Aorta (tissue), 5 donors: ENCODE measurements around the gene ANKS1A. TPM values are rescaled to one million over a fixed set of nuclear protein-coding genes. Genes with fewer than 3 reads are reported as not detected.
A peak's percentile ranks its signal among the peaks of the same experiment; 100 is the strongest.

Source experiments
- ATAC-seq: fragments of 200-7000 bp; cut with Tn5 transposase; one replicate; pipeline ENCODE4 v1.9.1; 2022; ENCODE audit warnings: moderate library complexity; ENCODE audit not compliant: low FRiP score
- DNase-seq, 2 donors: peaks; one replicate each; pipeline ENCODE4 v3.0.0-alpha.2; 2020
- H3K27ac ChIP-seq, 2 donors: one replicate each; pipeline ENCODE4 v1.5.1; 2013; ENCODE audit warnings: low read length in 2 of 2, mild to moderate bottlenecking in 2 of 2, moderate library complexity in 2 of 2, control low read depth in 1 of 2, inconsistent platforms in 1 of 2, low read depth in 1 of 2
- H3K27me3 ChIP-seq, 2 donors: one replicate each; pipeline ENCODE4 v1.6.1; 2013; ENCODE audit warnings: control low read depth in 1 of 2, low read length in 1 of 2, mild to moderate bottlenecking in 1 of 2, moderate library complexity in 1 of 2; ENCODE audit not compliant: insufficient read depth in 2 of 2, control insufficient read depth in 1 of 2
- H3K36me3 ChIP-seq, 2 donors: one replicate each; pipeline ENCODE4 v1.6.1; 2013; ENCODE audit warnings: control low read depth in 1 of 2, low read length in 1 of 2, mild to moderate bottlenecking in 1 of 2; ENCODE audit not compliant: insufficient read depth in 2 of 2, control insufficient read depth in 1 of 2
- H3K4me1 ChIP-seq, 2 donors: one replicate each; pipeline ENCODE4 v1.6.1; 2013; ENCODE audit warnings: low read length in 2 of 2, control low read depth in 1 of 2, mild to moderate bottlenecking in 1 of 2, moderate library complexity in 1 of 2; ENCODE audit not compliant: insufficient read depth in 2 of 2, control insufficient read depth in 1 of 2
- H3K4me3 ChIP-seq, 2 donors: one replicate each; pipeline ENCODE4 v1.5.1; 2013; ENCODE audit warnings: low read length in 2 of 2, control low read depth in 1 of 2, mild to moderate bottlenecking in 1 of 2
- H3K9me3 ChIP-seq: one replicate; pipeline ENCODE4 v1.6.1; 2013; ENCODE audit warnings: mild to moderate bottlenecking, low read length; ENCODE audit not compliant: control insufficient read depth
- WGBS, 2 donors: extraction: QIAGEN DNeasy Blood & Tissue Kit; methylation state at CpG; one replicate each; pipeline ENCODE4 v1.1.7; 2013; 5-methylcytosine and 5-hydroxymethylcytosine counted together
- intact Hi-C, 2 donors: fragments of 100-400 bp; cut with DNase I; formaldehyde crosslinking; loops; one replicate each; pipeline versions ENCODE4 v1.14.2 to v1.15.0; 2022
- polyA plus RNA-seq, 2 donors: library from polyadenylated mRNA; stranded (reverse); fragments of 200-250 nt; gene quantifications; one replicate each; pipeline ENCODE4 v1.2.3, GENCODE V29; 2013
- total RNA-seq, 2 donors: library from RNA; stranded (reverse); fragmentation: NEBNext Ultra II Directional; extraction: Animal tissue kit (Norgen Biotek cat#: 25700); gene quantifications; one replicate each; pipeline ENCODE4 v1.2.1, GENCODE V29; 2021
- donor health status: healthy with polysubstance abuse.
- donor health status: Bipolar disorder and iron deficiency.
- donor health status: DM: no; HTN: no; CAD: no.
- donor health status: DM: no; HTN: no; CAD: no.
- donor health status: DM: yes; HTN: yes; CAD: no.

ANKS1A gene
- total and polyA plus RNA-seq, 4 donors: 9.4 to 44.4 (median 29.0) TPM

DNA sequence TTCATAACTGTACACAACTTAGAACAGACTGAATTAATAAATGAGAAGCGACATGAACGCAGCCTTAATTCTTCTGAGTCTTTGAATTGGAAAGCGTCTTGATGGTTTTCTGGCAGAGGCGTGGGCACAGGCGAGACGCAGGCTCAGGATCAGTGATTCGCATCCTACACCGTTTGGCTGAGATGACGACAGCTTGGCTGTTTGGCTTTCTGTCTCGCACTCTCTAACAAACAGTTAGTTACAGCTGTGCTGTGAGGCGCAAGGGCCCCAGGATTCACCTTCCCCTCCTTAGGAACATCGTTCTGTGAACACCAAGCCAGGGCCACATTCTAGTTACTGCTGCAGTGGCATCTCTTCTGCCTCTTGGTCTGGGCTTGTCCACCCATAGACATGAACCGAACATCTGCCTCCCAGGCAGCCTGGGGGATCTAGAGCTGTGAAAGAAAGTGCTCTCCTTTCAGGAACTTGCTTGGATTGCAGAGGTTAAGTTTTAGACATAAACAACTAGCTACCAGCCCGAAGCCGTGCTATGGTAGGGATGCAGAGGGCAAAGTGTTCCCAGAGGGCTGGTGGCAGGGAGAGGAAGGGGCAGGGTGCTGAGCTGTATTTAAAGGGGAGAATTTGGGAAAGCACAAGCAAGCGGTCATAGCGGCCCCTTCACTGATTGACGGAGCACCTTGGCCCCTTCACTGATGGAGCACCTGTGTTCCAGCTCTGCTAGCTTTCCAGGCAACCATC is 202.5 kb downstream of the ANKS1A start:
- ATAC-seq (no peak), DNase-seq (no peak)
- Histone ChIP-seq H3K36me3 (peaks cover 0 to 2% of the 10 kb centered on the region in 2 donors), H3K27ac (peak overlapping the region; percentile 9 to 79), H3K4me1 (peaks cover under 1 to 3% of the 10 kb centered on the region in 2 donors), H3K9me3 (no peaks in the 10 kb centered on the region), H3K4me3 (no peak overlapping the region), H3K27me3 (no peaks in the 10 kb centered on the region)
- intact Hi-C loops: loop anchor here in 1 of 2 donors (5.0 kb wide), 1 partner anchor 74 kb away; no protein-coding TSS in a partner anchor
- WGBS, 2 donors: 31 to 32% methylated on average over 18 of the region's 18 CpGs

- Histone ChIP-seq H3K36me3 (no peaks in the 10 kb centered on the region), H3K27me3 (no peaks in the 10 kb centered on the region), H3K9me3 (no peaks in the 10 kb centered on the region), H3K4me3 (no peak overlapping the region), H3K27ac (peak overlapping the region in 1 of 2 donors; percentile 85), H3K4me1 (peaks cover 3 to 5% of the 10 kb centered on the region in 2 donors)
- DNase-seq: peak; percentile 75 to 85
- WGBS, 2 donors: 22% methylated on average over 5 of the region's 5 CpGs
- no peak for ATAC-seq
- intact Hi-C loops: loop anchor here in 1 of 2 donors (5.0 kb wide), 1 partner anchor 75 kb away; no protein-coding TSS in a partner anchor
These were observed 203.5 kb downstream of the ANKS1A start for GRCh38 chr6:35092362-35093117.

- intact Hi-C loops: loop anchor here in 1 of 2 donors (5.0 kb wide), 1 partner anchor 76 kb away; no protein-coding TSS in a partner anchor
- peak overlapping the region in 1 of 2 donors; percentile 85 for H3K27ac ChIP-seq
- no peaks in the 10 kb centered on the region for H3K27me3 ChIP-seq
- no peak for DNase-seq
- ATAC-seq: no peak
- H3K4me1 ChIP-seq: peaks cover 3 to 6% of the 10 kb centered on the region in 2 donors
- H3K9me3 ChIP-seq: no peaks in the 10 kb centered on the region
- WGBS, 2 donors: 40 to 42% methylated on average over 5 of the region's 5 CpGs
- H3K4me3 ChIP-seq: no peak overlapping the region
- no peaks in the 10 kb centered on the region for H3K36me3 ChIP-seq
These were observed 204.0 kb downstream of the ANKS1A start for GRCh38 chr6:35093118-35093445.

- peaks cover 2 to 6% of the 10 kb centered on the region in 2 donors for H3K4me1 ChIP-seq
- intact Hi-C loops: loop anchor here in 1 of 2 donors (5.0 kb wide), 1 partner anchor 76 kb away; no protein-coding TSS in a partner anchor
- no peaks in the 10 kb centered on the region for H3K36me3 ChIP-seq
- H3K9me3 ChIP-seq: no peaks in the 10 kb centered on the region
- WGBS, 2 donors: 91 to 95% methylated on average over 6 of the region's 6 CpGs
- DNase-seq: no peak
- no peaks in the 10 kb centered on the region for H3K27me3 ChIP-seq
- H3K4me3 ChIP-seq: no peak overlapping the region
- peak overlapping the region in 1 of 2 donors; percentile 17 for H3K27ac ChIP-seq
- ATAC-seq: no peak
These were observed 204.7 kb downstream of the ANKS1A start for GRCh38 chr6:35093783-35094182.

DNA sequence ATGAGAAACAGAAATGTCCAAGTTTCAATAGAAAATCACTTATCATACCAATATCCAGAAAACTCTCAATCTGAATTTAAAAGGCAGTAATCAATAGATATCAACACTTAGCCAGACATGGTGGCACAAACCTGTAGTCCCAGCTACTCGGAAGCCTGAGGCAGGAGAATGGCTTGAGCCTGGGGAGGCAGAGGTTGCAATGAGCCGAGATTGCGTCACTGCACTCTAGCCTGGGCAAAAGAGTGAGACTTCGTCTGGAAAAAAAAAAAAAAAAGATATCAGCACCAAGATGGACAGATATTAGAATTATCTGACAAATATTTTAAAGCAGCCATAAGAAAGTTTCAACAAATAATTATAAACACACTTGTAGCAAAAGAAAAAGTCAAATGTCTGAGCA is 205.1 kb downstream of the ANKS1A start:
- DNase-seq: no peak
- Histone ChIP-seq H3K4me1 (peaks cover 0 to 6% of the 10 kb centered on the region in 2 donors), H3K36me3 (no peaks in the 10 kb centered on the region), H3K4me3 (no peak overlapping the region), H3K9me3 (no peaks in the 10 kb centered on the region), H3K27ac (no peak overlapping the region), H3K27me3 (no peaks in the 10 kb centered on the region)
- 56 to 71% methylated on average over 4 of the region's 4 CpGs for WGBS, 2 donors
- intact Hi-C loops: loop anchor here in 1 of 2 donors (5.0 kb wide), 1 partner anchor 77 kb away; no protein-coding TSS in a partner anchor
- ATAC-seq: no peak

- no peaks in the 10 kb centered on the region for H3K36me3 ChIP-seq
- peaks cover 0 to 6% of the 10 kb centered on the region in 2 donors for H3K4me1 ChIP-seq
- no peak for DNase-seq
- intact Hi-C loops: loop anchor here in 1 of 2 donors (5.0 kb wide), 1 partner anchor 46 kb away; the partner anchor contains the start of gene TCP11
- no peak for ATAC-seq
- H3K4me3 ChIP-seq: no peak overlapping the region
- H3K27me3 ChIP-seq: no peaks in the 10 kb centered on the region
- H3K27ac ChIP-seq: peak overlapping the region in 1 of 2 donors; percentile 20
- no peaks in the 10 kb centered on the region for H3K9me3 ChIP-seq
- WGBS, 2 donors: 7 to 8% methylated on average over 4 of the region's 4 CpGs
These were observed 207.2 kb downstream of the ANKS1A start for GRCh38 chr6:35096129-35096862.

- WGBS, 2 donors: 96 to 98% methylated on average over 5 of the region's 5 CpGs
- H3K4me3 ChIP-seq: no peak overlapping the region
These were observed 210.1 kb downstream of the ANKS1A start for GRCh38 chr6:35099116-35099515.

GRCh38 chr6:35105078-35105477 is 216.0 kb downstream of the ANKS1A start:
- Histone ChIP-seq H3K4me3 (no peak overlapping the region), H3K36me3 (no peaks in the 10 kb centered on the region)
- intact Hi-C loops: no loop called here

More at GRCh38 chr6:35099116-35099515, 210.1 kb downstream of the ANKS1A start:
- Histone ChIP-seq H3K27ac (no peak overlapping the region), H3K36me3 (no peaks in the 10 kb centered on the region), H3K27me3 (no peaks in the 10 kb centered on the region), H3K9me3 (no peaks in the 10 kb centered on the region), H3K4me1 (peaks cover 0 to 6% of the 10 kb centered on the region in 2 donors)
- no peak for ATAC-seq
- DNase-seq: no peak
- intact Hi-C loops: loop anchor here in 1 of 2 donors (5.0 kb wide), 1 partner anchor 43 kb away; the partner anchor contains the start of gene TCP11

More at GRCh38 chr6:35105078-35105477, 216.0 kb downstream of the ANKS1A start:
- no peak overlapping the region for H3K27ac ChIP-seq
- 98% methylated on average over 3 of the region's 3 CpGs for WGBS, 2 donors
- H3K4me1 ChIP-seq: no peaks in the 10 kb centered on the region
- DNase-seq (no peak), ATAC-seq (no peak)
- H3K9me3 ChIP-seq: no peaks in the 10 kb centered on the region
- H3K27me3 ChIP-seq: no peaks in the 10 kb centered on the region
